Colonic mucosa (tissue), 4 donors: ENCODE results near the gene ZNF319. TPM values are rescaled to one million over a fixed set of nuclear protein-coding genes. Genes with fewer than 3 reads are reported as not detected.
A peak's percentile ranks its signal among the peaks of the same experiment; 100 is the strongest.

Source experiments
- DNase-seq: peaks from one replicate; pipeline ENCODE4 v3.0.0-alpha.2; 2020
- H3K27ac ChIP-seq: fragments of 200-600 bp; one replicate; pipeline ENCODE4 v1.8.0; 2021
- H3K27me3 ChIP-seq: fragments of 200-600 bp; one replicate; pipeline ENCODE4 v1.8.0; 2021
- H3K36me3 ChIP-seq: fragments of 200-600 bp; one replicate; pipeline ENCODE4 v1.8.0; 2021
- H3K4me1 ChIP-seq: fragments of 200-600 bp; one replicate; pipeline ENCODE4 v1.8.0; 2021; ENCODE audit warnings: mild to moderate bottlenecking
- H3K4me3 ChIP-seq: fragments of 200-600 bp; one replicate; pipeline ENCODE4 v1.8.0; 2021
- H3K9ac ChIP-seq, 2 donors: one replicate each; pipeline ENCODE4 v1.7.0; 2013; ENCODE audit warnings: control low read depth in 2 of 2, low read depth in 2 of 2, low read length in 2 of 2
- H3K9me3 ChIP-seq: fragments of 200-600 bp; one replicate; pipeline ENCODE4 v1.8.0; 2021
- CTCF ChIP-seq: fragments of 200-600 bp; IDR thresholded peaks from one replicate; pipeline ENCODE4 v1.8.0; 2022; ENCODE audit warnings: antibody characterized with exemption, mild to moderate bottlenecking
- intact Hi-C: fragments of 100-400 bp; cut with DNase I; formaldehyde crosslinking; loops from one replicate; pipeline ENCODE4 v1.14.1; 2022
- total RNA-seq, 2 donors: library from RNA; stranded (reverse); fragmentation: NEBNext Ultra II Directional in 1 of 2; extraction: Animal tissue kit (Norgen Biotek cat#: 25700) in 1 of 2; gene quantifications; one replicate each; pipeline ENCODE4 v1.2.1, GENCODE V29; 2021
- donor health status: healthy.
- donor health status: DM: no; HTN: no; CAD: no.
- donor health status: DM: no; HTN: no; CAD: no.

ZNF319 gene
- total RNA-seq, 2 donors from 2014 or later, result 3.5 to 5.3 TPM

- H3K36me3 ChIP-seq, result no peaks in the 10 kb centered on the region
- H3K9me3 ChIP-seq, result no peaks in the 10 kb centered on the region
- H3K9ac ChIP-seq, result peak overlapping the region in 1 of 2 donors; percentile 44
- H3K27me3 ChIP-seq, result no peaks in the 10 kb centered on the region
- H3K27ac ChIP-seq, result peak overlapping the region; percentile 61
- intact Hi-C loops, result loop anchor here (2.0 to 5.0 kb wide), 2 partner anchors 99 to 285 kb away; no protein-coding TSS in a partner anchor
- TF ChIP-seq CTCF, result no peak
- DNase-seq, result no peak
- no peak overlapping the region for H3K4me3 ChIP-seq
- H3K4me1 ChIP-seq, result peaks cover 17% of the 10 kb centered on the region
Observed at GRCh38 chr16:58021661-58022551, 21.4 kb upstream of the ZNF319 start.

GRCh38 chr16:58020628-58021521 is 20.4 kb upstream of the ZNF319 start:
- no peak overlapping the region for H3K27ac ChIP-seq
- H3K4me1 ChIP-seq, result peaks cover 17% of the 10 kb centered on the region
- H3K4me3 ChIP-seq, result no peak overlapping the region
- intact Hi-C loops, result loop anchor here (5.0 kb wide), 1 partner anchor 286 kb away; no protein-coding TSS in a partner anchor
- H3K36me3 ChIP-seq, result no peaks in the 10 kb centered on the region
- TF ChIP-seq CTCF, result peak; percentile 81
- peak; percentile 80 for DNase-seq
- no peak overlapping the region for H3K9ac ChIP-seq
- H3K9me3 ChIP-seq, result no peaks in the 10 kb centered on the region
- no peaks in the 10 kb centered on the region for H3K27me3 ChIP-seq

GRCh38 chr16:58019866-58020538 is 19.5 kb upstream of the ZNF319 start:
- intact Hi-C loops, result loop anchor here (5.0 kb wide), 1 partner anchor 287 kb away; no protein-coding TSS in a partner anchor
- Histone ChIP-seq H3K4me1 (peaks cover 17% of the 10 kb centered on the region), H3K9me3 (no peaks in the 10 kb centered on the region), H3K4me3 (no peak overlapping the region), H3K27ac (no peak overlapping the region), H3K36me3 (no peaks in the 10 kb centered on the region), H3K9ac (no peak overlapping the region), H3K27me3 (no peaks in the 10 kb centered on the region)
- TF ChIP-seq CTCF, result no peak
- DNase-seq, result no peak

GRCh38 chr16:58018803-58019202 is 18.3 kb upstream of the ZNF319 start:
- Histone ChIP-seq H3K4me1 (peaks cover 13% of the 10 kb centered on the region), H3K36me3 (no peaks in the 10 kb centered on the region), H3K4me3 (no peak overlapping the region), H3K27me3 (no peaks in the 10 kb centered on the region), H3K27ac (no peak overlapping the region), H3K9ac (no peak overlapping the region), H3K9me3 (no peaks in the 10 kb centered on the region)
- TF ChIP-seq CTCF, result no peak
- no peak for DNase-seq
- intact Hi-C loops, result no loop called here

GRCh38 chr16:58016840-58017446 is 16.5 kb upstream of the ZNF319 start:
- Histone ChIP-seq H3K4me3 (no peak overlapping the region), H3K4me1 (no peaks in the 10 kb centered on the region), H3K9ac (no peak overlapping the region), H3K36me3 (no peaks in the 10 kb centered on the region), H3K27me3 (no peaks in the 10 kb centered on the region), H3K27ac (no peak overlapping the region), H3K9me3 (no peaks in the 10 kb centered on the region)
- DNase-seq, result no peak
- TF ChIP-seq CTCF, result no peak
- intact Hi-C loops, result no loop called here
